Renal cortex interstitium (tissue), 11 donors: Measurements from ENCODE around the gene JADE1. TPM values are rescaled to one million over a fixed set of nuclear protein-coding genes. Genes with fewer than 3 reads are reported as not detected.

Source experiments
- DNase-seq, 11 donors: peaks; one replicate each; pipeline ENCODE4 v3.0.0-alpha.2; 2013; ENCODE audit warnings: low read depth in 9 of 11, low spot score in 4 of 11; ENCODE audit errors: extremely low read depth in 1 of 11
- polyA plus RNA-seq, 3 donors: library from polyadenylated mRNA; unstranded; fragments of 120-200 nt; gene quantifications; one replicate each; pipeline ENCODE4 v1.2.1, GENCODE V29; 2013; ENCODE audit not compliant: insufficient read length in 3 of 3

JADE1 gene
- polyA plus RNA-seq, 3 donors: 40.3 to 53.3 (median 44.2) TPM

GRCh38 chr4:128913228-128913627 lies 103.7 kb downstream of the JADE1 start:
- DNase-seq: no peak

GRCh38 chr4:128915544-128915943 lies 106.0 kb downstream of the JADE1 start:
- no peak for DNase-seq

- no peak for DNase-seq
Observed at GRCh38 chr4:128916832-128917231, 107.3 kb downstream of the JADE1 start.

GRCh38 chr4:128917781-128918180 lies 108.3 kb downstream of the JADE1 start:
- DNase-seq: no peak

GRCh38 chr4:128921954-128922353 lies 112.5 kb downstream of the JADE1 start:
- no peak for DNase-seq
